HG03280 (cell line): ENCODE data around the gene PIGM.
"Not testable (repeated sequence)": the region's sequence is repeated elsewhere in the genome, so short reads cannot be mapped to it uniquely, and the experiment has no call there.

ENCODE experiments used
- ATAC-seq: cut with Tn5 transposase; IDR thresholded peaks from one replicate; pipeline ENCODE4 v1.9.1; 2021; ENCODE audit warnings: mild to moderate bottlenecking, moderate library complexity; ENCODE audit not compliant: unreplicated experiment

Gene PIGM

GRCh38 chr1:160061369-160062229 lies 29.8 kb upstream of the PIGM start:
- ATAC-seq, result no peak

GRCh38 chr1:160058087-160058486 lies 26.3 kb upstream of the PIGM start:
- ATAC-seq, result no peak

GRCh38 chr1:160056648-160057169 lies 24.9 kb upstream of the PIGM start:
- no peak for ATAC-seq

GRCh38 chr1:160053548-160054365 lies 22.0 kb upstream of the PIGM start:
- no peak for ATAC-seq

- ATAC-seq, result no peak
Observed at GRCh38 chr1:160052936-160053335, 21.1 kb upstream of the PIGM start.

- no peak for ATAC-seq
Observed at GRCh38 chr1:160050619-160051018, 18.8 kb upstream of the PIGM start.

GRCh38 chr1:160050182-160050581 lies 18.4 kb upstream of the PIGM start:
- ATAC-seq, result not testable (repeated sequence)

GRCh38 chr1:160049101-160049500 lies 17.3 kb upstream of the PIGM start:
- ATAC-seq, result no peak

- no peak for ATAC-seq
Observed at GRCh38 chr1:160048335-160048734, 16.5 kb upstream of the PIGM start.

GRCh38 chr1:160047111-160047991 lies 15.6 kb upstream of the PIGM start:
- ATAC-seq, result peak; percentile 45

GRCh38 chr1:160046494-160047110 lies 14.8 kb upstream of the PIGM start:
- peak; percentile 75 for ATAC-seq

- ATAC-seq, result no peak
Observed at GRCh38 chr1:160045653-160046052, 13.9 kb upstream of the PIGM start.

- ATAC-seq, result no peak
Observed at GRCh38 chr1:160043543-160043942, 11.8 kb upstream of the PIGM start.

GRCh38 chr1:160040476-160040875 lies 8.7 kb upstream of the PIGM start:
- ATAC-seq, result no peak

- ATAC-seq, result peak; percentile 7
Observed at GRCh38 chr1:160032165-160032820, 503 bp upstream of the PIGM start.

- peak; percentile 13 for ATAC-seq
Observed at GRCh38 chr1:160030657-160031364, 979 bp downstream of the PIGM start.

- ATAC-seq, result no peak
Observed at GRCh38 chr1:160028426-160028825, 3.4 kb downstream of the PIGM start.

GRCh38 chr1:160025314-160025713 lies 6.5 kb downstream of the PIGM start:
- ATAC-seq, result no peak
